Kidney (tissue), 14 donors: ENCODE measurements around the gene CCDC30. TPM values are rescaled to one million over a fixed set of nuclear protein-coding genes. Genes with fewer than 3 reads are reported as not detected.

Experiments
- DNase-seq, 5 donors: peaks; one replicate each; pipeline ENCODE4 v3.0.0-alpha.2; 2013 to 2020
- FAIRE-seq: peaks from 2 replicates; lab custom pipeline; 2012; peaks lifted over from hg19 to GRCh38; lab: Jason Lieb, UNC
- H3K27ac ChIP-seq, 2 donors: one replicate each; pipeline ENCODE4 v1.7.0; 2013; ENCODE audit warnings: low read depth in 2 of 2, low read length in 2 of 2, inconsistent platforms in 1 of 2
- H3K27me3 ChIP-seq: one replicate; pipeline ENCODE4 v1.7.1; 2013; ENCODE audit warnings: low read length, inconsistent platforms; ENCODE audit not compliant: control insufficient read depth, insufficient read depth
- H3K36me3 ChIP-seq, 3 donors: one replicate each; pipeline versions ENCODE4 v1.7.0 to v1.7.1; 2013; ENCODE audit warnings: low read length in 3 of 3, control low read depth in 1 of 3, inconsistent platforms in 1 of 3; ENCODE audit not compliant: insufficient read depth in 3 of 3, control insufficient read depth in 2 of 3
- H3K4me1 ChIP-seq, 3 donors: one replicate each; pipeline versions ENCODE4 v1.7.0 to v1.7.1; 2013; ENCODE audit warnings: low read length in 3 of 3, inconsistent platforms in 1 of 3, low read depth in 1 of 3; ENCODE audit not compliant: control insufficient read depth in 2 of 3, insufficient read depth in 2 of 3
- H3K4me3 ChIP-seq, 3 donors: one replicate each; pipeline versions ENCODE4 v1.7.0 to v1.8.1; 2013; ENCODE audit warnings: low read length in 3 of 3, control low read depth in 1 of 3, inconsistent platforms in 1 of 3
- H3K9ac ChIP-seq, 3 donors: one replicate each; pipeline versions ENCODE4 v1.7.0 to v1.7.1; 2013; ENCODE audit warnings: low read length in 3 of 3, control low read depth in 1 of 3, inconsistent platforms in 1 of 3
- H3K9me3 ChIP-seq, 3 donors: one replicate each; pipeline versions ENCODE4 v1.7.0 to v1.7.1; 2013; ENCODE audit warnings: low read length in 3 of 3, control low read depth in 1 of 3, inconsistent platforms in 1 of 3; ENCODE audit not compliant: control insufficient read depth in 2 of 3, insufficient read depth in 1 of 3
- CTCF ChIP-seq: IDR thresholded peaks from 3 replicates; pipeline ENCODE4 v1.5.1; 2012; ENCODE audit warnings: mild to moderate bottlenecking, moderate library complexity, borderline replicate concordance; ENCODE audit not compliant: insufficient read depth; ENCODE audit errors: extremely low read depth
- intact Hi-C: fragments of 100-400 bp; cut with DNase I; formaldehyde crosslinking; loops from one replicate; pipeline ENCODE4 v1.11.1; 2022
- polyA plus RNA-seq: library from polyadenylated mRNA; stranded (reverse); fragments of 350-450 nt; fragmentation: Illumina TruSeq; extraction: RNeasy Lipid Tissue Mini Kit (QIAGEN cat#74804); gene quantifications from one replicate; pipeline ENCODE4 v1.2.3, GENCODE V29; 2014; ENCODE audit warnings: low read depth, low replicate concordance; ENCODE audit not compliant: insufficient read depth
- total RNA-seq: library from RNA; stranded (reverse); fragmentation: NEBNext Ultra II Directional; extraction: Animal tissue kit (Norgen Biotek cat#: 25700); gene quantifications from one replicate; pipeline ENCODE4 v1.2.1, GENCODE V29; 2021
- donor health status: control.
- donor health status: control.
- donor health status: control.
- donor health status: control.
- donor health status: control.
- donor health status: DM: yes; HTN: yes; CAD: no.
- donor health status: Normal renal cell carcinoma (clear cell type).

CCDC30 gene
- total and polyA plus RNA-seq, 2 donors from 2014 or later: 4.9 to 18.0 TPM

- no peak for FAIRE-seq
These were observed 70.2 kb downstream of the CCDC30 start for GRCh38 chr1:42533101-42533863.

GRCh38 chr1:42541104-42541503 lies 78.0 kb downstream of the CCDC30 start:
- Histone ChIP-seq H3K4me1 (no peaks in the 10 kb centered on the region), H3K4me3 (no peak overlapping the region), H3K36me3 (peaks cover 0 to 9% (median 0%) of the 10 kb centered on the region in 3 donors), H3K9ac (no peak overlapping the region), H3K27ac (no peak overlapping the region), H3K9me3 (no peaks in the 10 kb centered on the region), H3K27me3 (no peaks in the 10 kb centered on the region)
- TF ChIP-seq CTCF: no peak
- FAIRE-seq (no peak), DNase-seq (no peak)
- intact Hi-C loops: no loop called here

More at GRCh38 chr1:42533101-42533863, 70.2 kb downstream of the CCDC30 start:
- H3K4me3 ChIP-seq: no peak overlapping the region
- no peak overlapping the region for H3K9ac ChIP-seq
- TF ChIP-seq CTCF: no peak
- no peaks in the 10 kb centered on the region for H3K4me1 ChIP-seq
- H3K36me3 ChIP-seq: peaks cover 0 to 3% (median 0%) of the 10 kb centered on the region in 3 donors
- no peak for DNase-seq
- H3K9me3 ChIP-seq: no peaks in the 10 kb centered on the region
- no peaks in the 10 kb centered on the region for H3K27me3 ChIP-seq
- no peak overlapping the region for H3K27ac ChIP-seq
- intact Hi-C loops: no loop called here

DNA sequence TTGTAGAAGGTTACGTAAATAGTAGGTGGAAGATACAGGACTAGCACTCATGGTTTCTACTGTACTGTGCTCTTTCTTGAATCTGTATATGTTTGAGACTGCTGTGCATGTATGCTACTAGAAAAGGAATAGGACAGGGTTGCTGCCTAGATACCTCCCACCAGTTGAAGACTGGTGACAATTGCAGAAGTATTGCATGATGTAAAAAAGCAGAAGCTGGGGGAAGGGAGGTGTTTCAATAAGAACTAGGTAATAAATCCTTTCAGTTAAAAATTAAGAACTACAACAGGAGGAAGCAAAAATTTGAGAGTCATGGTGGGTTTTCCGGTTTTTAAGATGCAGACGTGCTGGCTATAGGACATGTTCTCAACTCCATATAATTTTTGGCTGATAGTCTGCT lies 88.1 kb downstream of the CCDC30 start:
- intact Hi-C loops: no loop called here
- no peak overlapping the region for H3K27ac ChIP-seq
- peaks cover 0 to 4% (median 4%) of the 10 kb centered on the region in 3 donors for H3K36me3 ChIP-seq
- DNase-seq (no peak), FAIRE-seq (no peak)
- H3K4me3 ChIP-seq: no peak overlapping the region
- H3K9me3 ChIP-seq: no peaks in the 10 kb centered on the region
- no peak for TF ChIP-seq CTCF
- no peaks in the 10 kb centered on the region for H3K27me3 ChIP-seq
- no peaks in the 10 kb centered on the region for H3K4me1 ChIP-seq
- H3K9ac ChIP-seq: no peak overlapping the region
